Progenitor cell of endocrine pancreas (in vitro differentiated cells): ENCODE measurements around the gene SNX30. TPM values are rescaled to one million over a fixed set of nuclear protein-coding genes. Genes with fewer than 3 reads are reported as not detected.

Experiments used
- DNase-seq: peaks from one replicate; pipeline ENCODE4 v3.0.0; 2021; ENCODE audit warnings: low spot score; ENCODE audit not compliant: unreplicated experiment
- H3K27ac Mint-ChIP-seq: 2 replicates; pipeline ENCODE4 v1.8.0; 2021; ENCODE audit warnings: mild to moderate bottlenecking, moderate library complexity, mixed read lengths
- H3K27me3 Mint-ChIP-seq: 2 replicates; pipeline ENCODE4 v1.8.0; 2021; ENCODE audit warnings: mixed read lengths
- H3K36me3 Mint-ChIP-seq: 2 replicates; pipeline ENCODE4 v1.8.0; 2022; ENCODE audit warnings: mixed read lengths; ENCODE audit not compliant: insufficient read depth
- H3K4me1 Mint-ChIP-seq: 2 replicates; pipeline ENCODE4 v1.8.0; 2021; ENCODE audit warnings: low read depth, mixed read lengths
- H3K4me3 Mint-ChIP-seq: 2 replicates; pipeline ENCODE4 v1.8.0; 2021; ENCODE audit warnings: low read depth, mild to moderate bottlenecking, moderate library complexity, mixed read lengths
- H3K9me3 Mint-ChIP-seq: 2 replicates; pipeline ENCODE4 v1.8.0; 2021; ENCODE audit warnings: low read depth, mixed read lengths
- CTCF ChIP-seq: fragments of 200-600 bp; sonication (generic); IDR thresholded peaks from one replicate; pipeline ENCODE4 v1.5.0; 2021; ENCODE audit warnings: antibody characterized with exemption, mild to moderate bottlenecking; ENCODE audit not compliant: unreplicated experiment
- total RNA-seq: library from RNA; stranded (reverse); gene quantifications from 2 replicates; pipeline ENCODE4 v1.2.1, GENCODE V29; 2021

The SNX30 gene
- total RNA-seq, 1 donor from 2014 or later: 13.4 TPM

- Mint-ChIP-seq H3K4me1 (peaks cover 6% of the 10 kb centered on the region), H3K9me3 (no peaks in the 10 kb centered on the region), H3K36me3 (no peaks in the 10 kb centered on the region), H3K27me3 (peaks cover 50% of the 10 kb centered on the region), H3K27ac (no peak overlapping the region), H3K4me3 (no peak overlapping the region)
- no peak for DNase-seq
- TF ChIP-seq CTCF: no peak
These were observed 144.1 kb downstream of the SNX30 start for GRCh38 chr9:112894699-112895098.

- no peaks in the 10 kb centered on the region for H3K36me3 Mint-ChIP-seq
- TF ChIP-seq CTCF: no peak
- no peak overlapping the region for H3K4me3 Mint-ChIP-seq
- H3K27me3 Mint-ChIP-seq: peaks cover 41% of the 10 kb centered on the region
- H3K4me1 Mint-ChIP-seq: peaks cover 2% of the 10 kb centered on the region
- no peak overlapping the region for H3K27ac Mint-ChIP-seq
- no peaks in the 10 kb centered on the region for H3K9me3 Mint-ChIP-seq
- DNase-seq: no peak
These were observed 145.6 kb downstream of the SNX30 start for GRCh38 chr9:112896131-112896530.

GRCh38 chr9:112898872-112899311 is 148.3 kb downstream of the SNX30 start:
- Mint-ChIP-seq H3K9me3 (no peaks in the 10 kb centered on the region), H3K27me3 (peaks cover 16% of the 10 kb centered on the region), H3K4me1 (peaks cover 2% of the 10 kb centered on the region), H3K36me3 (no peaks in the 10 kb centered on the region), H3K4me3 (no peak overlapping the region), H3K27ac (no peak overlapping the region)
- TF ChIP-seq CTCF: no peak
- DNase-seq: no peak

GRCh38 chr9:112900488-112900887 is 149.9 kb downstream of the SNX30 start:
- no peak for DNase-seq
- Mint-ChIP-seq H3K27me3 (peaks cover 12% of the 10 kb centered on the region), H3K9me3 (no peaks in the 10 kb centered on the region), H3K27ac (no peak overlapping the region), H3K4me3 (no peak overlapping the region), H3K36me3 (no peaks in the 10 kb centered on the region), H3K4me1 (peaks cover 9% of the 10 kb centered on the region)
- no peak for TF ChIP-seq CTCF

- no peaks in the 10 kb centered on the region for H3K36me3 Mint-ChIP-seq
- H3K4me3 Mint-ChIP-seq: no peak overlapping the region
- peaks cover 9% of the 10 kb centered on the region for H3K4me1 Mint-ChIP-seq
- no peak for DNase-seq
- H3K9me3 Mint-ChIP-seq: no peaks in the 10 kb centered on the region
- no peak overlapping the region for H3K27ac Mint-ChIP-seq
- TF ChIP-seq CTCF: no peak
- peaks cover 12% of the 10 kb centered on the region for H3K27me3 Mint-ChIP-seq
These were observed 150.3 kb downstream of the SNX30 start for GRCh38 chr9:112900901-112901300.
